GM12878 (cell line): ENCODE data around the gene MIGA2. TPM values are rescaled to one million over a fixed set of nuclear protein-coding genes. Genes with fewer than 3 reads are reported as not detected.

Experiments used
- ATAC-seq: fragments of 200-7000 bp; cut with Tn5 transposase; 3 replicates; pipeline ENCODE4 v1.9.1; 2020; ENCODE audit warnings: mild to moderate bottlenecking, moderate library complexity
- BruUV-seq: library from RNA; stranded (reverse); fragments of 400-500 nt; replicated peaks from 2 replicates; lab custom pipeline; 2021; lab: Mats Ljungman, UMichigan
- CTCF ChIA-PET: fragments of 300-600 bp; sonication (Branson Sonifier 250); formaldehyde crosslinking; extraction: SDS; loops from one replicate; lab custom pipeline; 2021; ENCODE audit warnings: inconsistent platforms; lab: Yijun Ruan, JAX
- POLR2A ChIA-PET: fragments of 350-600 bp; formaldehyde crosslinking; extraction: SDS; loops from one replicate; lab custom pipeline; 2021; ENCODE audit warnings: inconsistent platforms; lab: Charles Lee
- RAD21 ChIA-PET: fragments of 300-600 bp; sonication (Branson Sonifier 250); formaldehyde crosslinking; loops from one replicate; lab custom pipeline; 2023; ENCODE audit warnings: antibody characterized with exemption; ENCODE audit not compliant: unreplicated experiment; lab: Charles Lee
- SMC1A ChIA-PET: fragments of 300-600 bp; sonication (Branson Sonifier 250); formaldehyde crosslinking; loops from one replicate; lab custom pipeline; 2023; ENCODE audit not compliant: unreplicated experiment, uncharacterized antibody; lab: Charles Lee
- DNase-seq: peaks from one replicate; pipeline ENCODE4 v3.0.0-alpha.2; 2011; ENCODE audit warnings: low read depth, low spot score
- FAIRE-seq: peaks from 3 replicates; lab custom pipeline; 2011; peaks lifted over from hg19 to GRCh38; lab: Jason Lieb, UNC
- H2AFZ ChIP-seq: 2 replicates; pipeline ENCODE4 v1.6.0; 2011; ENCODE audit warnings: low read depth, low read length, control low read depth; ENCODE audit not compliant: control insufficient read depth
- H3K27ac ChIP-seq: 2 replicates; pipeline ENCODE4 v1.5.1; 2011; ENCODE audit warnings: control low read depth; ENCODE audit not compliant: control insufficient read depth, insufficient read depth
- H3K27me3 ChIP-seq, 2 experiments: replicated peaks in 1 of 2; 2 replicates each; pipeline versions ENCODE4 v1.6.0 to v1.6.1; 2011; ENCODE audit warnings: low read length in 1 of 2; ENCODE audit not compliant: control insufficient read depth in 2 of 2, insufficient read depth in 2 of 2
- H3K36me3 ChIP-seq, 2 experiments: 2 replicates each; pipeline ENCODE4 v1.5.1; 2011; ENCODE audit warnings: low read length in 1 of 2; ENCODE audit not compliant: control insufficient read depth in 2 of 2, insufficient read depth in 2 of 2
- H3K4me1 ChIP-seq: 2 replicates; pipeline ENCODE4 v1.6.1; 2011; ENCODE audit warnings: mild to moderate bottlenecking, low read length, moderate library complexity, mixed read lengths; ENCODE audit not compliant: control insufficient read depth, insufficient read depth
- H3K4me2 ChIP-seq: 2 replicates; pipeline ENCODE4 v1.6.0; 2011; ENCODE audit warnings: control low read depth; ENCODE audit not compliant: control insufficient read depth, insufficient read depth
- H3K4me3 ChIP-seq: fragments of 200-600 bp; sonication (generic); 2 replicates; pipeline ENCODE4 v1.5.1; 2016
- H3K79me2 ChIP-seq: 2 replicates; pipeline ENCODE4 v1.6.0; 2011; ENCODE audit warnings: low read length; ENCODE audit not compliant: control insufficient read depth, insufficient read depth
- H3K9ac ChIP-seq: 2 replicates; pipeline ENCODE4 v1.8.0; 2011; ENCODE audit warnings: low read length, control low read depth, mixed read lengths; ENCODE audit not compliant: control insufficient read depth, insufficient read depth
- H3K9me3 ChIP-seq: replicated peaks from 3 replicates; pipeline ENCODE4 v1.5.1; 2011; ENCODE audit warnings: mild to moderate bottlenecking, low read length; ENCODE audit not compliant: control insufficient read depth, insufficient read depth
- H4K20me1 ChIP-seq: 2 replicates; pipeline ENCODE4 v1.6.0; 2011; ENCODE audit not compliant: control insufficient read depth, insufficient read depth
- CEBPZ ChIP-seq: fragments of 150-350 bp; IDR thresholded peaks from 2 replicates; pipeline ENCODE4 v1.6.1; 2016; ENCODE audit warnings: low read depth, low read length
- ELK1 ChIP-seq: IDR thresholded peaks from 2 replicates; pipeline ENCODE4 v1.6.1; 2012; ENCODE audit warnings: low read depth, low read length, improper control_type of control experiment
- HDGF ChIP-seq: fragments of 450-650 bp; IDR thresholded peaks from 2 replicates; pipeline ENCODE4 v1.6.1; 2016; ENCODE audit warnings: antibody characterized with exemption
- MTA2 ChIP-seq: fragments of 450-650 bp; IDR thresholded peaks from 2 replicates; pipeline ENCODE4 v1.6.1; 2016; ENCODE audit warnings: low read depth, mild to moderate bottlenecking, moderate library complexity
- POLR2A ChIP-seq: IDR thresholded peaks from 2 replicates; pipeline ENCODE4 v1.6.1; 2011; ENCODE audit warnings: low read depth, mild to moderate bottlenecking, low read length
- SIX5 ChIP-seq: IDR thresholded peaks from 2 replicates; pipeline ENCODE4 v1.6.1; 2011; ENCODE audit warnings: mild to moderate bottlenecking, low read depth, low read length, moderate library complexity; ENCODE audit not compliant: severe bottlenecking
- ZBTB4 ChIP-seq: fragments of 450-650 bp; formaldehyde crosslinking; IDR thresholded peaks from 2 replicates; pipeline ENCODE4 v1.4.0; 2022; ENCODE audit warnings: mild to moderate bottlenecking, moderate library complexity
- ZNF24 ChIP-seq: fragments of 450-650 bp; IDR thresholded peaks from 2 replicates; pipeline ENCODE4 v1.6.1; 2017; ENCODE audit warnings: antibody characterized with exemption, mild to moderate bottlenecking
- WGBS: methylation state at CpG from one replicate; pipeline ENCODE4 v1.1.6; 2016; ENCODE audit warnings: low lambda C conversion rate; ENCODE audit not compliant: insufficient replicate concordance, insufficient coverage; ENCODE audit errors: missing lambda C conversion rate; 5-methylcytosine and 5-hydroxymethylcytosine counted together
- in situ Hi-C: fragments of 300-500 bp; cut with MboI; formaldehyde crosslinking; loops from 9 replicates; pipeline ENCODE4 v1.14.3; 2018; ENCODE audit warnings: mixed read lengths
- intact Hi-C: fragments of 100-400 bp; cut with micrococcal nuclease; formaldehyde crosslinking; loops from one replicate; pipeline ENCODE4 v1.14.2; 2022; ENCODE audit not compliant: unreplicated experiment
- polyA plus RNA-seq, 11 experiments: library from polyadenylated mRNA; depleted of rRNA in 4 of 11; unstranded in 6 of 11; stranded (reverse) in 5 of 11; fragments of >200 nt; fragmentation: Nextera tagmentation in 4 of 11; fragmentation: Illumina TruSeq in 1 of 11; extraction: Ambion mirVana in 4 of 11; extraction: Trizol in 1 of 11; gene quantifications; 1 replicate in 1 of 11; 2 replicates in 10 of 11; pipeline versions ENCODE4 v1.2.1 to v1.2.3, GENCODE V29; 2011 to 2016; ENCODE audit warnings: inconsistent platforms in 2 of 11, missing spikeins in 2 of 11, low read depth in 1 of 11
- total RNA-seq, 4 experiments: library from RNA; depleted of rRNA in 3 of 4; stranded (reverse); fragments of >200 nt in 3 of 4; fragmentation: Illumina TruSeq in 1 of 4; extraction: Trizol in 1 of 4; gene quantifications; 2 replicates each; pipeline versions ENCODE4 v1.2.1 to v1.2.3, GENCODE V29; 2013 to 2021
- TF ChIP-seq, protein P1 (sequence below): fragments of 450-650 bp; IDR thresholded peaks from 2 replicates; pipeline ENCODE4 v1.6.1; 2014; ENCODE audit warnings: mild to moderate bottlenecking
- TF ChIP-seq, protein P2 (sequence below): fragments of 450-650 bp; IDR thresholded peaks from 2 replicates; pipeline ENCODE4 v1.6.1; 2016; ENCODE audit warnings: mild to moderate bottlenecking, moderate library complexity, borderline replicate concordance

Gene MIGA2
- total and polyA plus RNA-seq, 10 of the 15 experiments (the other 5 are each of a cell fraction or from before 2014, with no cell fraction given) = 0.14 to 31.0 (median 12.7) TPM

DNA sequence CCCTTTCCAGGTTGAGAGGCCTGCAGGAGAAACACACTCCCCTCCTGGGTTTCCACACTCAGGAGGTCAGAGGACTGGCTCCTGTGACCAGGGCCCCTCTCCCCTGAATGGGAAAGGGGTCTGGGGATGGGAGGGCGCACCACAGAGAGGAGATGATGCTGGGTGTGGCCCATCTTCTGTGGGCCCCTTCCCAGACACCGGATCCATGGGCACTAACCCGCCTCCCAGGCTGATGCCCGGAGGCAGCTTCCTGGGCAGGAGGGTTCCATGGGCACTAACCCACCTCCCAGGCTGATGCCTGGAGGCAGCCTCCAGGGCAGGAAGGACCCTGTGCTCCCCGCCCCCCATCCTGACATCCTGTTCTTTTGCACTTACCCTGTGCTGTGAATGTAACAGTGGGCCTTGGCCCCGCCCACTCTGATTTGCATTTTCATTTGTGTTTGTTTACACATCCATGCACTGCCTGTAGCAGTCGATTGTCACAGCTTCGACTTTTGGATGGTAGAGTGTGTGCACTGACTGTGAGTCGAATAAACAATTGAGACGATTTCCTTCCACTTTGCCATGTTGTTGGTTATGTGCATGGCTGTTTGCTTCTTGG lies 35.2 kb downstream of the MIGA2 start:
- 71% methylated on average over 10 of the region's 10 CpGs for whole genome bisulfite sequencing
- SMC1A ChIA-PET = no interaction called here
- no TSS peak for BruUV-seq
- CTCF ChIA-PET = no interaction called here
- H2AFZ ChIP-seq = no peak overlapping the region
- no peak for FAIRE-seq
- H3K79me2 ChIP-seq = no peaks in the 10 kb centered on the region
- peaks cover 12% of the 10 kb centered on the region for H3K4me1 ChIP-seq
- H3K9me3 ChIP-seq = no peaks in the 10 kb centered on the region
- POLR2A ChIA-PET = no interaction called here
- ATAC-seq = no peak
- no peak overlapping the region for H3K4me2 ChIP-seq
- no peak overlapping the region for H3K27ac ChIP-seq
- intact Hi-C loops = no loop called here
- H3K9ac ChIP-seq = no peak overlapping the region
- no peak overlapping the region for H3K4me3 ChIP-seq
- RAD21 ChIA-PET = no interaction called here
- H3K27me3 ChIP-seq = no peaks in the 10 kb centered on the region
- in situ Hi-C loops = no loop called here
- DNase-seq = no peak
- no peaks in the 10 kb centered on the region; a peak in 2 of 4 replicates for H3K36me3 ChIP-seq
- H4K20me1 ChIP-seq = no peaks in the 10 kb centered on the region
- TF ChIP-seq CEBPZ (no peak), MTA2 (no peak), ZBTB4 (CRISPR knock-in tag) (no peak), POLR2A (no peak), HDGF (no peak), ELK1 (no peak), SIX5 (no peak), ZNF24 (no peak)
- TF ChIP-seq, protein P1, sequence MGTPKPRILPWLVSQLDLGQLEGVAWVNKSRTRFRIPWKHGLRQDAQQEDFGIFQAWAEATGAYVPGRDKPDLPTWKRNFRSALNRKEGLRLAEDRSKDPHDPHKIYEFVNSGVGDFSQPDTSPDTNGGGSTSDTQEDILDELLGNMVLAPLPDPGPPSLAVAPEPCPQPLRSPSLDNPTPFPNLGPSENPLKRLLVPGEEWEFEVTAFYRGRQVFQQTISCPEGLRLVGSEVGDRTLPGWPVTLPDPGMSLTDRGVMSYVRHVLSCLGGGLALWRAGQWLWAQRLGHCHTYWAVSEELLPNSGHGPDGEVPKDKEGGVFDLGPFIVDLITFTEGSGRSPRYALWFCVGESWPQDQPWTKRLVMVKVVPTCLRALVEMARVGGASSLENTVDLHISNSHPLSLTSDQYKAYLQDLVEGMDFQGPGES = no peak
- TF ChIP-seq, protein P2, sequence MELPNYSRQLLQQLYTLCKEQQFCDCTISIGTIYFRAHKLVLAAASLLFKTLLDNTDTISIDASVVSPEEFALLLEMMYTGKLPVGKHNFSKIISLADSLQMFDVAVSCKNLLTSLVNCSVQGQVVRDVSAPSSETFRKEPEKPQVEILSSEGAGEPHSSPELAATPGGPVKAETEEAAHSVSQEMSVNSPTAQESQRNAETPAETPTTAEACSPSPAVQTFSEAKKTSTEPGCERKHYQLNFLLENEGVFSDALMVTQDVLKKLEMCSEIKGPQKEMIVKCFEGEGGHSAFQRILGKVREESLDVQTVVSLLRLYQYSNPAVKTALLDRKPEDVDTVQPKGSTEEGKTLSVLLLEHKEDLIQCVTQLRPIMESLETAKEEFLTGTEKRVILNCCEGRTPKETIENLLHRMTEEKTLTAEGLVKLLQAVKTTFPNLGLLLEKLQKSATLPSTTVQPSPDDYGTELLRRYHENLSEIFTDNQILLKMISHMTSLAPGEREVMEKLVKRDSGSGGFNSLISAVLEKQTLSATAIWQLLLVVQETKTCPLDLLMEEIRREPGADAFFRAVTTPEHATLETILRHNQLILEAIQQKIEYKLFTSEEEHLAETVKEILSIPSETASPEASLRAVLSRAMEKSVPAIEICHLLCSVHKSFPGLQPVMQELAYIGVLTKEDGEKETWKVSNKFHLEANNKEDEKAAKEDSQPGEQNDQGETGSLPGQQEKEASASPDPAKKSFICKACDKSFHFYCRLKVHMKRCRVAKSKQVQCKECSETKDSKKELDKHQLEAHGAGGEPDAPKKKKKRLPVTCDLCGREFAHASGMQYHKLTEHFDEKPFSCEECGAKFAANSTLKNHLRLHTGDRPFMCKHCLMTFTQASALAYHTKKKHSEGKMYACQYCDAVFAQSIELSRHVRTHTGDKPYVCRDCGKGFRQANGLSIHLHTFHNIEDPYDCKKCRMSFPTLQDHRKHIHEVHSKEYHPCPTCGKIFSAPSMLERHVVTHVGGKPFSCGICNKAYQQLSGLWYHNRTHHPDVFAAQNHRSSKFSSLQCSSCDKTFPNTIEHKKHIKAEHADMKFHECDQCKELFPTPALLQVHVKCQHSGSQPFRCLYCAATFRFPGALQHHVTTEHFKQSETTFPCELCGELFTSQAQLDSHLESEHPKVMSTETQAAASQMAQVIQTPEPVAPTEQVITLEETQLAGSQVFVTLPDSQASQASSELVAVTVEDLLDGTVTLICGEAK = no peak
